Esophagus muscularis mucosa (tissue), 3 donors: ENCODE results near the gene POGK.

Experiments
- CTCF ChIP-seq, 3 experiments: fragments of 200-600 bp in 2 of 3; fragments of 450-650 bp in 1 of 3; sonication (generic) in 2 of 3; IDR thresholded peaks; one replicate each; pipeline ENCODE4 v1.5.1; 2017 to 2019; ENCODE audit warnings: antibody characterized with exemption in 3 of 3, mild to moderate bottlenecking in 2 of 3, moderate library complexity in 1 of 3
- POLR2A ChIP-seq: fragments of 450-650 bp; IDR thresholded peaks from one replicate; pipeline ENCODE4 v1.6.1; 2017; ENCODE audit warnings: antibody characterized with exemption, moderate library complexity, mild to moderate bottlenecking, low read depth

GRCh38 chr1:166848193-166848592, 8.9 kb downstream of the POGK start:
- TF ChIP-seq CTCF (IDR thresholded peaks at IDR 0.05): no peak
- TF ChIP-seq POLR2A: no peak
